ENCODE measurements around the gene PPP2R3C. TPM values are rescaled to one million over a fixed set of nuclear protein-coding genes. Genes with fewer than 3 reads are reported as not detected.

Gene PPP2R3C
- total and polyA plus RNA-seq, 2 donors (not counting 1 experiment from before 2014, with no cell fraction given): 32.6 to 61.9 TPM

GRCh38 chr14:35163384-35163783 is 41.6 kb upstream of the PPP2R3C start:
- Histone ChIP-seq H3K36me3 (ENCODE audit: control insufficient read depth, insufficient read depth, low read length) (no peaks in the 10 kb centered on the region), H3K79me2 (ENCODE audit: control insufficient read depth, insufficient read depth, low read length) (no peaks in the 10 kb centered on the region), H2AFZ (ENCODE audit: low read length) (no peak overlapping the region), H3K9ac (ENCODE audit: insufficient read depth, low read length) (no peak overlapping the region), H3K4me3 (replicated peaks in 1 of 4; ENCODE audit: control extremely low read depth in 1 of 4, insufficient read depth in 1 of 4, low read depth in 3 of 4, low read length in 4 of 4) (no peak overlapping the region), H3K9me3 (ENCODE audit: control insufficient read depth, insufficient read depth, low read depth, low read length) (no peaks in the 10 kb centered on the region), H3K27me3 (ENCODE audit: control insufficient read depth, insufficient read depth, low read length) (no peaks in the 10 kb centered on the region), H3K4me2 (ENCODE audit: extremely low read depth, insufficient read depth, low read length) (no peak overlapping the region), H4K20me1 (ENCODE audit: control insufficient read depth, extremely low read depth, insufficient read depth, low read length) (no peaks in the 10 kb centered on the region), H3K27ac (ENCODE audit: insufficient read depth, low read length) (no peak overlapping the region), H3K4me1 (ENCODE audit: control insufficient read depth, extremely low read depth, insufficient read depth, low read length) (peaks cover 2% of the 10 kb centered on the region)
- TF ChIP-seq CTCF (conservative IDR thresholded peaks at IDR 0.05 in 1 of 2, IDR thresholded peaks at IDR 0.05 in 1 of 2; ENCODE audit: low read depth in 1 of 2, low read length in 2 of 2) (no peak), EZH2 (IDR thresholded peaks at IDR 0.05; ENCODE audit: low read length, missing control alignments) (no peak)
- no peak for DNase-seq (ENCODE audit: low read depth in 2 of 2)

GRCh38 chr14:35161231-35161630 is 39.4 kb upstream of the PPP2R3C start:
- no peak overlapping the region for H3K27ac ChIP-seq (ENCODE audit: insufficient read depth, low read length)
- no peaks in the 10 kb centered on the region for H3K9me3 ChIP-seq (ENCODE audit: control insufficient read depth, insufficient read depth, low read depth, low read length)
- no peak overlapping the region for H3K9ac ChIP-seq (ENCODE audit: insufficient read depth, low read length)
- no peaks in the 10 kb centered on the region for H4K20me1 ChIP-seq (ENCODE audit: control insufficient read depth, extremely low read depth, insufficient read depth, low read length)
- no peak for DNase-seq (ENCODE audit: low read depth in 2 of 2)
- no peak overlapping the region for H3K4me3 ChIP-seq (replicated peaks in 1 of 4; ENCODE audit: control extremely low read depth in 1 of 4, insufficient read depth in 1 of 4, low read depth in 3 of 4, low read length in 4 of 4)
- no peaks in the 10 kb centered on the region for H3K79me2 ChIP-seq (ENCODE audit: control insufficient read depth, insufficient read depth, low read length)
- TF ChIP-seq EZH2 (IDR thresholded peaks at IDR 0.05; ENCODE audit: low read length, missing control alignments) (no peak), CTCF (conservative IDR thresholded peaks at IDR 0.05 in 1 of 2, IDR thresholded peaks at IDR 0.05 in 1 of 2; ENCODE audit: low read depth in 1 of 2, low read length in 2 of 2) (no peak)
- H3K4me1 ChIP-seq (ENCODE audit: control insufficient read depth, extremely low read depth, insufficient read depth, low read length): peaks cover 2% of the 10 kb centered on the region
- H3K4me2 ChIP-seq (ENCODE audit: extremely low read depth, insufficient read depth, low read length): no peak overlapping the region
- no peaks in the 10 kb centered on the region for H3K36me3 ChIP-seq (ENCODE audit: control insufficient read depth, insufficient read depth, low read length)
- H2AFZ ChIP-seq (ENCODE audit: low read length): no peak overlapping the region
- no peaks in the 10 kb centered on the region for H3K27me3 ChIP-seq (ENCODE audit: control insufficient read depth, insufficient read depth, low read length)

- H3K9me3 ChIP-seq (ENCODE audit: control insufficient read depth, insufficient read depth, low read depth, low read length): no peaks in the 10 kb centered on the region
- peak overlapping the region; percentile 55 for H3K4me2 ChIP-seq (ENCODE audit: extremely low read depth, insufficient read depth, low read length)
- no peak overlapping the region for H3K9ac ChIP-seq (ENCODE audit: insufficient read depth, low read length)
- H2AFZ ChIP-seq (ENCODE audit: low read length): no peak overlapping the region
- H3K79me2 ChIP-seq (ENCODE audit: control insufficient read depth, insufficient read depth, low read length): no peaks in the 10 kb centered on the region
- no peaks in the 10 kb centered on the region for H4K20me1 ChIP-seq (ENCODE audit: control insufficient read depth, extremely low read depth, insufficient read depth, low read length)
- no peaks in the 10 kb centered on the region for H3K27me3 ChIP-seq (ENCODE audit: control insufficient read depth, insufficient read depth, low read length)
- H3K4me3 ChIP-seq (replicated peaks in 1 of 4; ENCODE audit: control extremely low read depth in 1 of 4, insufficient read depth in 1 of 4, low read depth in 3 of 4, low read length in 4 of 4): peak overlapping the region in 1 of 4 experiments; percentile 40
- DNase-seq (ENCODE audit: low read depth in 2 of 2): peak; percentile 89 to 95
- H3K36me3 ChIP-seq (ENCODE audit: control insufficient read depth, insufficient read depth, low read length): no peaks in the 10 kb centered on the region
- TF ChIP-seq CTCF (conservative IDR thresholded peaks at IDR 0.05 in 1 of 2, IDR thresholded peaks at IDR 0.05 in 1 of 2; ENCODE audit: low read depth in 1 of 2, low read length in 2 of 2) (no peak), EZH2 (IDR thresholded peaks at IDR 0.05; ENCODE audit: low read length, missing control alignments) (no peak)
- peaks cover 2% of the 10 kb centered on the region for H3K4me1 ChIP-seq (ENCODE audit: control insufficient read depth, extremely low read depth, insufficient read depth, low read length)
- peak overlapping the region; percentile 62 for H3K27ac ChIP-seq (ENCODE audit: insufficient read depth, low read length)
Measured at GRCh38 chr14:35159742-35160409, 38.1 kb upstream of the PPP2R3C start.
